ENCODE measurements around the gene ANKMY2. TPM values are rescaled to one million over a fixed set of nuclear protein-coding genes. Genes with fewer than 3 reads are reported as not detected.
"Not testable (repeated sequence)": the region's sequence is repeated elsewhere in the genome, so short reads cannot be mapped to it uniquely, and the experiment has no call there.

The ANKMY2 gene
- total RNA-seq, 3 donors from 2014 or later: 5.7 to 7.1 (median 5.7) TPM

DNA sequence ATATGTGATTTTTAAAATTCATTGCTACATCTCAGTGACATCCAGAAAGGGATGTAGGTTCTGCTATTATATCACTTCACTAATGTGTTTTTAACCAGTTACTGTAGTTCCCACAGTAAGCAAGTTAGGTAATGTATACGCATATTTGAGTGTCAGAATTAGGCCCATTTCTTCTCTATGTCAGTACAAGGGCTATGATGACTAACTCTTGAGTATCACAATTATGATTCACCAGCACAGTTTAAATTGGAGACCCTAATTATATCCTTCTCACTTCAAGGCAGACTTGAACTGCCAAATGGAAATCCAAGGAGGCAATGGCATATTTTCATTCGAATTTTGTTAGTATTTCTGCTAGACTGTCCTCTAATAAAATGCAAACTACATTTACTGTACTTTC lies 24.0 kb upstream of the ANKMY2 start:
- peaks cover 50% of the 10 kb centered on the region for H3K36me3 Mint-ChIP-seq (ENCODE audit: insufficient read depth)
- H3K4me3 Mint-ChIP-seq: no peak overlapping the region
- no peak for DNase-seq
- ATAC-seq: no peak
- no peaks in the 10 kb centered on the region for H3K9me3 Mint-ChIP-seq
- peaks cover 20% of the 10 kb centered on the region for H3K4me1 Mint-ChIP-seq (ENCODE audit: low read depth)
- H3K27me3 Mint-ChIP-seq (ENCODE audit: low read depth): no peaks in the 10 kb centered on the region

DNA sequence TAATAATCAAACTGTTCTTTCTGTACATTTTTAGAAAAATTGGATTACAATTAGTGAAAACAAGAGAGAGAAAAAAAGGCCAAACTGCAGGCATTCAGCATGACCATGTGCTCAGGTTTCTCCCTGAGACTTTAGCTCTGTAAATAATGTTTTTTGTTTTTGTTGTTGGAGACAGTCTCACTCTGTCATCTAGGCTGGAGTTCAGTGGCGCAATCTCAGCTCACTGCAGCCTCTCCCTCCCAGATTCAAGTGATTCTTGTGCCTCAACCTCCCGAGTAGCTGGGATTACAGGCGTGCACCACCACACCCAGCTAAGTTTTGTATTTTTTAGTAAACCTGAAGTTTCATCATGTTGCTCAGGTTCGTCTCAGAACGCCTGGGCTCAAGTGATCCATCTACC lies 23.4 kb upstream of the ANKMY2 start:
- peaks cover 22% of the 10 kb centered on the region for H3K4me1 Mint-ChIP-seq (ENCODE audit: low read depth)
- no peaks in the 10 kb centered on the region for H3K27me3 Mint-ChIP-seq (ENCODE audit: low read depth)
- peaks cover 54% of the 10 kb centered on the region for H3K36me3 Mint-ChIP-seq (ENCODE audit: insufficient read depth)
- no peak for ATAC-seq
- no peak for DNase-seq
- no peak overlapping the region for H3K4me3 Mint-ChIP-seq
- H3K9me3 Mint-ChIP-seq: no peaks in the 10 kb centered on the region

GRCh38 chr7:16668049-16668858 lies 22.7 kb upstream of the ANKMY2 start:
- ATAC-seq (peak in 1 of 2 donors; percentile 18), DNase-seq (no peak)
- no peaks in the 10 kb centered on the region for H3K27me3 Mint-ChIP-seq (ENCODE audit: low read depth)
- peaks cover 22% of the 10 kb centered on the region for H3K4me1 Mint-ChIP-seq (ENCODE audit: low read depth)
- no peaks in the 10 kb centered on the region for H3K9me3 Mint-ChIP-seq
- no peak overlapping the region for H3K4me3 Mint-ChIP-seq
- peaks cover 54% of the 10 kb centered on the region for H3K36me3 Mint-ChIP-seq (ENCODE audit: insufficient read depth)

- ATAC-seq (no peak), DNase-seq (no peak)
- Mint-ChIP-seq H3K36me3 (ENCODE audit: insufficient read depth) (peaks cover 46% of the 10 kb centered on the region), H3K27me3 (ENCODE audit: low read depth) (no peaks in the 10 kb centered on the region), H3K4me3 (no peak overlapping the region), H3K4me1 (ENCODE audit: low read depth) (peaks cover 22% of the 10 kb centered on the region), H3K9me3 (no peaks in the 10 kb centered on the region)
Measured at GRCh38 chr7:16667355-16667754, 21.8 kb upstream of the ANKMY2 start.

DNA sequence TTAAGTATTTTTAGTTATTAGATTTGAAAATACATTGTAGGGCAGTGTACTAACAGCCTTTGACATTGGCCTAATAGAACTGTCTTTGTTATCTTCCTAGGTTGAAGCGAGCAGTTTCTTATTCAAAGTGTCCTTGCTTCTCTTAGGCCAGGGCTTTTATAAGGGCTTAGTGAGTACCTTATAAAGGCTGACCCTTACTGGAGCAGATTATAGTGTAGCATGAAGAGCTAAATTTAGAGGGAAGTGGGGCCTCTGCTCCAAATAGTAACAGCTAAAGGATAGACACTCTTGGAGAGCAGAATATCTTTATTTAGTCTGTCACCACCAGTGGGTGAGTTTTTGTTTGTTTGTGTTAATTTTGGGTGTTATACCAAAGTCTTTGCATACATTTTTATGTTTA lies 16.4 kb upstream of the ANKMY2 start:
- H3K4me3 Mint-ChIP-seq: no peak overlapping the region
- no peak for ATAC-seq
- no peaks in the 10 kb centered on the region for H3K27me3 Mint-ChIP-seq (ENCODE audit: low read depth)
- no peak for DNase-seq
- peaks cover 17% of the 10 kb centered on the region for H3K4me1 Mint-ChIP-seq (ENCODE audit: low read depth)
- peaks cover 16% of the 10 kb centered on the region for H3K36me3 Mint-ChIP-seq (ENCODE audit: insufficient read depth)
- H3K9me3 Mint-ChIP-seq: no peaks in the 10 kb centered on the region

GRCh38 chr7:16660702-16661464 lies 15.3 kb upstream of the ANKMY2 start:
- Mint-ChIP-seq H3K9me3 (no peaks in the 10 kb centered on the region), H3K4me1 (ENCODE audit: low read depth) (peaks cover 20% of the 10 kb centered on the region), H3K36me3 (ENCODE audit: insufficient read depth) (peaks cover 20% of the 10 kb centered on the region), H3K4me3 (no peak overlapping the region), H3K27me3 (ENCODE audit: low read depth) (no peaks in the 10 kb centered on the region)
- ATAC-seq: peak; percentile 53 to 57
- DNase-seq: no peak

DNA sequence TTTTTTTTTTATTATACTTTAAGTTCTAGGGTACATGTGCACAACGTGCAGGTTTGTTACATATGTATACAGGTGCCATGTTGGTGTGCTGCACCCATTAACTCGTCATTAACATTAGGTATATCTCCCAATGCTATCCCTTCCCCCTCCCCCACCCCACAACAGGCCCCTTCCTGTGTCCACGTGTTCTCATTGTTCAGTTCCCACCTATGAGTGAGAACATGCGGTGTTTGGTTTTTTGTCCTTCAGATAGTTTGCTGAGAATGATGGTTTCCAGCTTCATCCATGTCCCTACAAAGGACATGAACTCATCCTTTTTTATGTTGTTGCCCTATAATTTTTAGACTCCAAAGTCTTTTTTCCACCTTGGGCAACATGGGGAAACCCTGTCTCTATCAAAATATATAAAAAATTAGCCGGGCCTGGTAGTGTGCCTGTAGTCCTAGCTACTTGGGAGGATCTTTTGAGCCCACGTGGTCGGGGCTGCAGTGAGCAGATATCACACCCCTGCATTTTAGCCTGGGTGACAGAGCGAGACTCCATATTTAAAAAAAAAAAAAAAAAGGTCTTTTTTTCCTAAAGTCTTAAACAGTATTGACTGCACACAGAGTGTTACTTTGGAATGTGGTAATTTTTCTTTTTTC lies 14.4 kb upstream of the ANKMY2 start:
- not testable (repeated sequence) for H3K9me3 Mint-ChIP-seq; ATAC-seq; DNase-seq; H3K27me3 Mint-ChIP-seq (ENCODE audit: low read depth); H3K4me3 Mint-ChIP-seq
- Mint-ChIP-seq H3K36me3 (ENCODE audit: insufficient read depth) (peaks cover 15% of the 10 kb centered on the region), H3K4me1 (ENCODE audit: low read depth) (peaks cover 22% of the 10 kb centered on the region)

DNA sequence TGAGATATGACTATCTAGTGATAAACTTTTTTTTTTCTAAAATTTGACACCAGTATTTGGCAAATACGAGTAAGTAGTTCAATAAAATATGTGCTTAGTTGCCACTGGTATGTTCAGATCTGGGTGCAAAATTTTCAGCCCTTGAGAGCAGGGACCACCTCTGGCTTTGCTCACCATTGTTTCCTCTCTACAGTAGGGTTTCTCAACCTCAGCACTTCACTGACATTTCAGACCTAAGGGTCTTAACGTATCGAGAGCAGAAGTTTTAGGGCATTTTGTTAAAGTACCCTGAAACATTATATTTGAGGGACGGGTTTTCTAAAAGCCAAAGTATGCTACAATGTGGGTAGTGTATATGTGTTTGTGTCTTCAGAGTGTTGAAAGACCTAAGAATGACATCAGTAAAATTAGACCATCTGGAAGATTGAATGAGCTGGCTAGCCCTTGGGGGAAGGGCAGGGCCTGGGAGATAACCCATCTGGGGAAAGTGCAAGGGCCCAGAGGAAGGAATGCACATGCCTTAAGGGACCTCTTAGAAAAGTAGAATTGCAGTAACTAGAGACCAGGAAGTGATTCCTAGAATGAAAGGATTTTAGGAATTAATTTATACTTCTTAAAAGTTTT lies 12.2 kb upstream of the ANKMY2 start:
- peaks cover 25% of the 10 kb centered on the region for H3K4me1 Mint-ChIP-seq (ENCODE audit: low read depth)
- no peak for DNase-seq
- no peak overlapping the region for H3K4me3 Mint-ChIP-seq
- H3K9me3 Mint-ChIP-seq: no peaks in the 10 kb centered on the region
- no peak for ATAC-seq
- no peaks in the 10 kb centered on the region for H3K27me3 Mint-ChIP-seq (ENCODE audit: low read depth)
- H3K36me3 Mint-ChIP-seq (ENCODE audit: insufficient read depth): peaks cover 16% of the 10 kb centered on the region

DNA sequence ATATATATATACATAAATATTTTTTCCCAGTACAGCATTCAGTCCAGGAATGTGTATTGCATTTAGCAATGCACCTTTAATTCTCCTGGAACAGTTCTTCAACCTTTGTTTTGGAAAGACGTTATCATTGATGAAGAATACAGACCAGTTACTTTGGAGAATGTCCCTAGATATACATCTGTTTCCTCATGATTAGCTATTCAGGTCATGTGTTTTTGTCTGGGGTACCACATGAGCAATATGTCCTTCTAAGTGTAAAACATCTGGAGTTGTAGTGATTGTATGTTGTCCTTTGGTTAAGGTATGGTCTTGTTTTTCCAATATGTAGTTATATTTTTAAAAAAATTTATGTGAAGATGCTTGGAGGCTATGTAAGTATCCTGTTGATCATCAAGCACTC lies 10.6 kb upstream of the ANKMY2 start:
- Mint-ChIP-seq H3K4me3 (no peak overlapping the region), H3K4me1 (ENCODE audit: low read depth) (peaks cover 38% of the 10 kb centered on the region), H3K9me3 (no peaks in the 10 kb centered on the region), H3K36me3 (ENCODE audit: insufficient read depth) (peaks cover 18% of the 10 kb centered on the region), H3K27me3 (ENCODE audit: low read depth) (no peaks in the 10 kb centered on the region)
- DNase-seq: no peak
- ATAC-seq: no peak

- Mint-ChIP-seq H3K4me1 (ENCODE audit: low read depth) (peaks cover 39% of the 10 kb centered on the region), H3K9me3 (no peaks in the 10 kb centered on the region), H3K36me3 (ENCODE audit: insufficient read depth) (peaks cover 18% of the 10 kb centered on the region), H3K27me3 (ENCODE audit: low read depth) (no peaks in the 10 kb centered on the region), H3K4me3 (no peak overlapping the region)
- DNase-seq: no peak
- no peak for ATAC-seq
Measured at GRCh38 chr7:16655394-16655793, 9.8 kb upstream of the ANKMY2 start.

DNA sequence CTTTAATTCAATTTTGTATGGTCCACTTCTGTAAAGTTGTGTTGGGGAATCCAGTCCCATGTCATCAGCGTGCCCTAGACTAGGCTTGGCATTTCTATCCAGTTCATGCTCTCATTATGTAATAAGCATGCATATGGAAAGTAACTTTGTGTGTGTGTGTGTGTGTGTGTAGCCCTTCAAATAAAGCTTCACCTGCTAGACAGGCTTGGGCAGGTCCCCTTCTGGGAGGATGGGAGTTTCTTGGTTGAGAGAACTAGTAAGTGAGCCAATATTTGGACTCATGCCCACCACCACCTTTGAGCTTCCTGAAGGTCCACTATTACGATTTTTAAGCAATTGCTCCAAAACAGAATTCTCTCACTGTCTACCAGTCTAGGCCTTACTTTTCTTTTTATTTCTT lies 7.3 kb upstream of the ANKMY2 start:
- no peaks in the 10 kb centered on the region for H3K9me3 Mint-ChIP-seq

DNA sequence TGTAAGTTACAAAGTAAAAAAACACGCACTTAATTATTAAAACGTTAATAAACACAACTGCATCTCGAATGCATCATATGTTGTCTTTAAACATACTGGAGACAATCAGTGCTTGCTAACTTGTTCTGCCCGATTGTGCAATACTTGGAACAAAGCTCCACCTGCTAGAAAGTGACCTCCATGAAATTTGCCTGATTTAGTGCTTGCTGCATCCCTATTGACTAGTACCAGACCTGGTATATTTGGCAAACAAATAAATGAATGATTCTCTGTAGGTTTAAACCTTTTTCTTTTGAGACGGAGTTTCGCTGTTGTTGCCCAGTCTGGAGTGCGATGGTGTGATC lies 6.7 kb upstream of the ANKMY2 start:
- Mint-ChIP-seq H3K4me1 (ENCODE audit: low read depth) (peaks cover 62% of the 10 kb centered on the region), H3K27me3 (ENCODE audit: low read depth) (no peaks in the 10 kb centered on the region), H3K36me3 (ENCODE audit: insufficient read depth) (peaks cover 29% of the 10 kb centered on the region), H3K4me3 (no peak overlapping the region), H3K9me3 (no peaks in the 10 kb centered on the region)
- DNase-seq (no peak), ATAC-seq (no peak)

More for the DNA sequence above, 7.3 kb upstream of the ANKMY2 start:
- H3K27me3 Mint-ChIP-seq (ENCODE audit: low read depth): no peaks in the 10 kb centered on the region
- DNase-seq (no peak), ATAC-seq (no peak)
- H3K36me3 Mint-ChIP-seq (ENCODE audit: insufficient read depth): peaks cover 29% of the 10 kb centered on the region
- H3K4me3 Mint-ChIP-seq: no peak overlapping the region
- H3K4me1 Mint-ChIP-seq (ENCODE audit: low read depth): peaks cover 59% of the 10 kb centered on the region

DNA sequence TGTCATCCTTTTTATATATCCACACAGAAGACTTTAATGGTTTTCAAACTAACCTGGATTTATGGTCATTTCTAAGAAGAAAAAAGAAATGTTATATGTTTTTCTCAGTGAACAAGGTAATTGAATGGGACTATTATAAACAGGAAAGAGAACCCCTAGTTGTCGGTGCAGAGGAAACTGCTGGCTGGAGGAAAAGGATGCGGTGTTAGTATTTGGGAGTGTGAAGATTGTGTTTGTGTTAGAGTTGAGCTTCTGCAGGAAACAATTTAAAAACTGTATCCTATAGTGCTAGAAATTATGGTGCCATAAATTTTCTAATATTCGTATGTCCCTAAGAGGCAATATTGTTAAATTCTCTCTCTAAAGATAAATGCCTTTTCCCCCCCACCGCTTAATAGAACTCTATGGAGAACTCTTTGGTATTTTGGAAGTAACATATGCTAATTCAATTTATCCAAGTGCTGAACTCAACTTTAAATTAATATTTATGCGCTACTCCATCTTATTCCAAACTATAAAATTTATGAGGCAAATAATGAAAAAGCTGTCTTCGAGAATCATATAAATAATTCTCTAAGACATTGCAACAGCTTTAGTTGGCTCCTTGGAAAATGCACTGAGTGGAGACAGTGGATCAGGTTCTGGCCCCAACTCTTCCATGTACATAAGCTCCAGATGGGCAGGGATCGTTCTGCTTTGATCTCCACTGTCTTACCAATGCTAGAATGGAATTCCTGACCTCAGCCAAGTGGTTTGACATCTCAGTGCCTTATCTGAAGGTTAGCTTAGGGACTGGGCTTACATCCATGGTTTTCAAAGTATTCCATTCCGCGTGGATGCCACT lies 6.1 kb upstream of the ANKMY2 start:
- Mint-ChIP-seq H3K27me3 (ENCODE audit: low read depth) (no peaks in the 10 kb centered on the region), H3K36me3 (ENCODE audit: insufficient read depth) (peaks cover 28% of the 10 kb centered on the region), H3K4me1 (ENCODE audit: low read depth) (peaks cover 64% of the 10 kb centered on the region), H3K4me3 (no peak overlapping the region), H3K9me3 (no peaks in the 10 kb centered on the region)
- ATAC-seq (no peak), DNase-seq (no peak)

- ATAC-seq (no peak), DNase-seq (no peak)
- Mint-ChIP-seq H3K36me3 (ENCODE audit: insufficient read depth) (peaks cover 27% of the 10 kb centered on the region), H3K4me3 (peak overlapping the region; percentile 5), H3K27me3 (ENCODE audit: low read depth) (no peaks in the 10 kb centered on the region), H3K4me1 (ENCODE audit: low read depth) (peaks cover 61% of the 10 kb centered on the region), H3K9me3 (no peaks in the 10 kb centered on the region)
Measured at GRCh38 chr7:16650266-16650665, 4.7 kb upstream of the ANKMY2 start.

Data from activated T-cell treated with anti-CD3 and anti-CD28 coated beads, Interleukin-2, amount 50 U/mL, for 4 hours (primary cell).